ENCODE measurements around the gene SF3A2. TPM values are rescaled to one million over a fixed set of nuclear protein-coding genes. Genes with fewer than 3 reads are reported as not detected.

SF3A2 gene
- total RNA-seq, 1 experiment from 2014 or later, result 44.9 TPM

DNA sequence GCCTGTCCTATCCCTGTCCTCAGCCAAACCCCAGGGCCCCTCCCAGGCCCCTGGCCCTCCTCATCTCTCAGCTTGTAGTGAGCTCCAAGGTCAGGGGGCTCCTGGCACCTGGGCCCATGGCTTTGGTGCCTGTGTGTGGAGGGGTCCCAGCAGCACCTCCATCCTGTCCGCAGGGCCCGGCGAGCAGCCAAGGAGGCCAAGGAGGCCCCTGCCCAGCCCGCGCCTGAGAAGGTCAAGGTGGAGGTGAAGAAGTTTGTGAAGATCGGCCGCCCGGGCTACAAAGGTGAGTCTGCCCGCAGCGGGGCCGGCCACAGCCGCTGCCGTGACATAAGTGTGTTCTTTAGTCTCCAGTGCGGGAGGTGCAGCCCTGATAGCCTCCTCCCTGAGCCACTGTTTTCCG, 8.6 kb downstream of the SF3A2 start:
- H3K4me3 ChIP-seq, result no peak overlapping the region
- H3K36me3 ChIP-seq, result peaks cover 93% of the 10 kb centered on the region
- no peaks in the 10 kb centered on the region; the same call in 1 of the 2 replicates for H3K9me3 ChIP-seq (replicated peaks)
- peaks cover 3% of the 10 kb centered on the region for H3K4me1 ChIP-seq (replicated peaks)
- DNase-seq (ENCODE audit: low read depth in 1 of 2, low spot score in 2 of 2), result no peak
- no peak overlapping the region for H3K27ac ChIP-seq
- H3K27me3 ChIP-seq (replicated peaks), result no peaks in the 10 kb centered on the region

DNA sequence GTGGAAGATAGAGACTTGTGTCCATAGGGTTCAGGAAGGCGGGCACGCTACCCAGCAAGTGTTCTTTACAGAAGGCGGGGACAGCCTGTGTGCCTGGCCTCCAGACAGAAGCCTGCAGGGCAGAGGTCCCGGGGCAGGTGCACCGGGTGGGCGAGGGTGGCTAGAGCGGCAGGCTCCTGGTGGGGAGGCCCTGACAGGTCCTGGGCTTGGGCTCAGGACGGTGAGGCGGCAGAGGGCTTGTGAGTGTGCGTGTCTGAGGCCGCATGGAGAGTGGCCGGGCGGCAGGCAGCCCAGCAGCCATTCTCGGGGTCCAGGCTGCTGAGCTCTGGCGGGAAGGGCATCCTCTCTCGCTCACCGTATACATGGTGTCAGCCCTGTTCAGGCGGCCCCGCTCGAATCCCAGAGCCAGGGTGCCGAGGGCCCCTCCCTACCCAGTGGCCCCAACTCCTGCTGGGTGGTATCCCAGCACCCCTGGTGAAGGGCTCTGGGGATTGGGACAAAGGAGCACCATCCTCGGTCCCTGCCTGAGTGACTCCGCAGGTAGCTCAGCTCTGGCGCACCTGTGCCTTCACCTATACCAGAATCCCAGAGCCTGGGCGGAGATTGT, 9.5 kb downstream of the SF3A2 start:
- no peak overlapping the region for H3K4me3 ChIP-seq
- DNase-seq (ENCODE audit: low read depth in 1 of 2, low spot score in 2 of 2), result no peak
- no peaks in the 10 kb centered on the region for H3K4me1 ChIP-seq (replicated peaks)
- H3K9me3 ChIP-seq (replicated peaks), result no peaks in the 10 kb centered on the region; the same call in 1 of the 2 replicates
- H3K27me3 ChIP-seq (replicated peaks), result no peaks in the 10 kb centered on the region
- H3K27ac ChIP-seq, result no peak overlapping the region
- H3K36me3 ChIP-seq, result peaks cover 85% of the 10 kb centered on the region

DNA sequence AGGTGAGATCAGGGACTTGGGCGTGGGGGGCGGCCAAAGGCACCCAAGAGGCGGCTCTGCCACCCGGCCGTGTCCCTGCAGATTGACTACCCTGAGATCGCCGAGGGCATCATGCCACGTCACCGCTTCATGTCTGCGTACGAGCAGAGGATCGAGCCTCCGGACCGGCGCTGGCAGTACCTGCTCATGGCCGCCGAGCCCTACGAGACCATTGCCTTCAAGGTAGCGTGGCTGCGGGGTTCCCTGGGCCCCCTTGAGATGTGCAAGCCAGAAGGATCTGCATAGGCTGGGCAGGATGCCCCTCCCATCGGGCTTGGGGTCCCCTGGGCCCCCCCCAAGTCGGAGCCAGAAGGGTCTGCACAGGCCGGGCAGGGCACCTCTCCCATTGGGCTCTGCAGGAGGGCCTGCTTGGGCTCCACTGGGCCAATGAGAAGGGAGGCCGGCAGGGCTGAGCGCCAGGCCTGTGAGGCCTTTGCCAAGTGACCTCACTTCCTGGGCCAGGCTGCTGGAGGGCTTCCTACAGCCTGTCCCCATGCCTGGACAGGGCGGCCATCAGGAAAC, 10.3 kb downstream of the SF3A2 start:
- peaks cover 78% of the 10 kb centered on the region for H3K36me3 ChIP-seq
- no peak overlapping the region for H3K4me3 ChIP-seq
- DNase-seq (ENCODE audit: low read depth in 1 of 2, low spot score in 2 of 2), result no peak
- no peaks in the 10 kb centered on the region for H3K27me3 ChIP-seq (replicated peaks)
- H3K4me1 ChIP-seq (replicated peaks), result no peaks in the 10 kb centered on the region
- H3K9me3 ChIP-seq (replicated peaks), result no peaks in the 10 kb centered on the region; the same call in 1 of the 2 replicates
- no peak overlapping the region for H3K27ac ChIP-seq

DNA sequence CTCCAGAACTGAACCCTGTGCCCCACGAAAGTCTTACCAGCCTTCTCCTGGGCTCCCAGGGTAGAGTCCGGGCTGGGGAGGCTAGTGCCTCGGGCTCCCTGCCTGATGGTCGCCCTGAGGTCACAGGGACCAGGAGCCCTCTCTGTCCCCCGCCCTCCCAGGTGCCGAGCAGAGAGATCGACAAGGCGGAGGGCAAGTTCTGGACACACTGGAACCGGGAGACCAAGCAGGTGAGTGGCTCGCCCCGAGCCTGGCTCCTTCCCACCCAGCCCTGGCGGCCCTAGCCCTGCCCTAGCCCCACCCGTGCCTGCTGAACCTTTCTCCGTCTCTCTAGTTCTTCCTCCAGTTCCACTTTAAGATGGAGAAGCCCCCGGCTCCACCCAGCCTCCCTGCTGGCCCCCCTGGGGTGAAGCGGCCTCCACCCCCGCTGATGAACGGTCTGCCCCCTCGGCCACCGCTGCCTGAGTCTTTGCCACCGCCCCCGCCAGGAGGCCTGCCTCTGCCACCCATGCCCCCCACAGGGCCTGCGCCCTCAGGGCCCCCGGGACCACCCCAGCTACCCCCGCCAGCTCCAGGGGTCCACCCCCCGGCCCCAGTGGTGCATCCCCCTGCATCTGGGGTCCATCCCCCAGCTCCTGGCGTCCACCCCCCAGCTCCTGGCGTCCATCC, 10.9 kb downstream of the SF3A2 start:
- no peak for DNase-seq (ENCODE audit: low read depth in 1 of 2, low spot score in 2 of 2)
- H3K4me1 ChIP-seq (replicated peaks), result no peaks in the 10 kb centered on the region
- peaks cover 71% of the 10 kb centered on the region for H3K36me3 ChIP-seq
- H3K27ac ChIP-seq, result no peak overlapping the region
- no peaks in the 10 kb centered on the region for H3K27me3 ChIP-seq (replicated peaks)
- no peaks in the 10 kb centered on the region; the same call in 1 of the 2 replicates for H3K9me3 ChIP-seq (replicated peaks)
- no peak overlapping the region for H3K4me3 ChIP-seq

DNA sequence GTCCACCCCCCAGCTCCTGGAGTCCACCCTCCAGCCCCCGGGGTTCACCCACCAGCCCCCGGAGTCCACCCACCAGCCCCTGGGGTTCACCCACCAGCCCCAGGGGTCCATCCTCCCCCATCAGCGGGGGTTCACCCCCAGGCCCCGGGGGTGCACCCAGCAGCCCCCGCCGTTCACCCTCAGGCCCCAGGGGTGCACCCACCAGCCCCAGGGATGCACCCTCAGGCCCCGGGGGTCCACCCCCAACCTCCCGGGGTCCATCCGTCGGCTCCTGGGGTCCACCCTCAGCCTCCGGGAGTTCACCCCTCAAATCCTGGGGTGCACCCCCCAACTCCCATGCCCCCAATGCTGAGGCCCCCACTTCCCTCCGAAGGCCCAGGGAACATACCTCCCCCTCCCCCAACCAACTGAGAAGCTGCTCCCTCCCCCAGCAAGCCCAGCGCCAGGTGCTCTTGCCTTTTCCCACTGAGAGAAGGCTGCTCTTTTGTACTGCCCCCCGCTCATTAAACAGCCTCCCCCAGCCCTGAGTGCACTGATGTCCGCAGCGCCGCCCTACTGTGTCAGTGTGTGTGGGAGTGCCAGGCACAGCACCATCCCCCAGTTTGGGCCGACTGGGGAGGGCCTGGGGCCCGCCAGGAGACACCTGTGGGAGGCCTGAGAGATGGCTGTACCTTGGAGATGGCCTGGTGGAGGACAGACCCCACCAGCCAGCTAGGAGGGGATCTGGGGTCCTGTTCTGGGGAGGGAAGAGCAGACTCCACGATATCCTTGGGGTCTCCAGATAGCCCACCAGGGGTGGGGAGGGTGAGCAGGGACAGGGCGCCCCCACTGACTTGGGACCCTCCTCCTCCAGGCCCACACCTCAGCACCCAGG, 11.7 kb downstream of the SF3A2 start:
- Histone ChIP-seq H3K4me3 (no peak overlapping the region), H3K27me3 (replicated peaks) (no peaks in the 10 kb centered on the region), H3K36me3 (peaks cover 63% of the 10 kb centered on the region), H3K27ac (no peak overlapping the region), H3K9me3 (replicated peaks) (no peaks in the 10 kb centered on the region), H3K4me1 (replicated peaks) (no peaks in the 10 kb centered on the region)
- no peak for DNase-seq (ENCODE audit: low read depth in 1 of 2, low spot score in 2 of 2)

DNA sequence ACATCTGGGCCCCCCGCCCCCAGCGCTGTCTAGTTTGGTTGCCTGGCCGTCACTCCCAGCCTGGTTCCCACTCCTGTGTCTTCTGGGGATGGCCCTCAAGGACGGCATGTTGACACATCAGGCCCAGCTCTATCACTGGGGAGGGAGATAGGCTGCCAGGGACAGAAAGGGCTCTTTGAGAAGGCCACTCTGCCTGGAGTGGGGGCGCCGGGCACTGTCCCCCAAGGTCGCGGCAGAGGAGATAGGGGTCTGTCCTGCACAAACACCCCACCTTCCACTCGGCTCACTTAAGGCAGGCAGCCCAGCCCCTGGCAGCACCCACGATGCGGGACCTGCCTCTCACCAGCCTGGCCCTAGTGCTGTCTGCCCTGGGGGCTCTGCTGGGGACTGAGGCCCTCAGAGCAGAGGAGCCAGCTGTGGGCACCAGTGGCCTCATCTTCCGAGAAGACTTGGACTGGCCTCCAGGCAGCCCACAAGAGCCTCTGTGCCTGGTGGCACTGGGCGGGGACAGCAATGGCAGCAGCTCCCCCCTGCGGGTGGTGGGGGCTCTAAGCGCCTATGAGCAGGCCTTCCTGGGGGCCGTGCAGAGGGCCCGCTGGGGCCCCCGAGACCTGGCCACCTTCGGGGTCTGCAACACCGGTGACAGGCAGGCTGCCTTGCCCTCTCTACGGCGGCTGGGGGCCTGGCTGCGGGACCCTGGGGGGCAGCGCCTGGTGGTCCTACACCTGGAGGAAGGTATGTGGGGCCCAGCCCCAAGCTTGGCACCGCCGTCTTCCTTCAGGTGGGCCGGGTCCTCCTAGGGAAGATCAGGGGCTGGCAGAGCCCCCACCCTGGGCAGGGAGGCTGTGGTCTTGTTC, 12.6 kb downstream of the SF3A2 start, which contains the start of gene AMH:
Gene AMH, plus strand, starts transcription at position 314 of the 857 bp plus-strand sequence. Its CDS starts 10 bp downstream, at position 324.
- H3K4me1 ChIP-seq (replicated peaks), result no peaks in the 10 kb centered on the region
- DNase-seq (ENCODE audit: low read depth in 1 of 2, low spot score in 2 of 2), result no peak
- peaks cover 55% of the 10 kb centered on the region for H3K36me3 ChIP-seq
- no peaks in the 10 kb centered on the region for H3K9me3 ChIP-seq (replicated peaks)
- H3K4me3 ChIP-seq, result no peak within 1 kb of the TSS
- no peaks in the 10 kb centered on the region for H3K27me3 ChIP-seq (replicated peaks)
- H3K27ac ChIP-seq, result no peak within 1 kb of the TSS

DNA sequence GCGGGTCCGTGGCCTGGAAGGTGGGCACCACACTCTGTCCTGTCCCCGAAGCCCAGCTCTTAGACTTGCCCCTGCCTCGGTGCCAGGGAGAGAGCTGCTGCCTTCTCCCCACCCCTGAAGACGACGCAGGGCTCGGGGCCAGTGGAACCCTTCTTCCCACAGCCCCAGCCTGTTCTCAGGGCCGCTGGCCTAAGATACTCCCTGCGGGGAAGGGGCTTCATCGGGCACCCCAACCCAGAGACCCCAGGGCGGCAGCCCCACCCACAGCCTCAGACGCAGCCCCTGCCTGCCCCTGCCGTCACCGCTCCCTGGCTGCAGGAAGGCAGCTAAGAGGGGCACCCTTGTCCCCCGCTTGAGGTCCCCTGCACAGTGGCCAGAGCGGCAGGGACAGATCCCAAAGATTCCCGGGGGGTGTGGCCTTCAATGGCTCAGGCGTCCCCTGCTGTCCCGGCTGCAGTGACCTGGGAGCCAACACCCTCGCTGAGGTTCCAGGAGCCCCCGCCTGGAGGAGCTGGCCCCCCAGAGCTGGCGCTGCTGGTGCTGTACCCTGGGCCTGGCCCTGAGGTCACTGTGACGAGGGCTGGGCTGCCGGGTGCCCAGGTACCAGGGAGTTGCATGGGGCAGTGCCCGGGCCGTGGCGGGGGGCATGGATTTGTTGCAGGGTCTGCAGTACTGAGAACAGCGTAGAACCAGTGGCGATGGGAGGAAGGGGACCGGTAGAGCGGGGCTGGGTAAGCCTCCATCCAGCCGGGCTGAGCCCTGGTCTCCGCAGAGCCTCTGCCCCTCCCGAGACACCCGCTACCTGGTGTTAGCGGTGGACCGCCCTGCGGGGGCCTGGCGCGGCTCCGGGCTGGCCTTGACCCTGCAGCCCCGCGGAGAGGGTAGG, 13.5 kb downstream of the SF3A2 start:
- no peak for DNase-seq (ENCODE audit: low read depth in 1 of 2, low spot score in 2 of 2)
- no peak overlapping the region for H3K27ac ChIP-seq
- H3K36me3 ChIP-seq, result peaks cover 46% of the 10 kb centered on the region
- no peaks in the 10 kb centered on the region for H3K4me1 ChIP-seq (replicated peaks)
- no peaks in the 10 kb centered on the region for H3K27me3 ChIP-seq (replicated peaks)
- no peak overlapping the region for H3K4me3 ChIP-seq
- no peaks in the 10 kb centered on the region for H3K9me3 ChIP-seq (replicated peaks)

DNA sequence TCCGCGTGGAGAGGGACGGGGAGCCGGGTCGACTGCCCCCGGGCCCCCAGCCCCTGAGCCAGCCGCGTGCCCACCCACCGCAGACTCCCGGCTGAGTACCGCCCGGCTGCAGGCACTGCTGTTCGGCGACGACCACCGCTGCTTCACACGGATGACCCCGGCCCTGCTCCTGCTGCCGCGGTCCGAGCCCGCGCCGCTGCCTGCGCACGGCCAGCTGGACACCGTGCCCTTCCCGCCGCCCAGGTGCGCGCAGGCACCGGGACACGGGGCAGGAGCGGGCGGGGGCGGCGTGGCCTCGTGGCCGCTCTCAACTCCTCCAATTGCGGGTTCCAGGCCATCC, 14.1 kb downstream of the SF3A2 start:
- no peak overlapping the region for H3K4me3 ChIP-seq
- H3K27me3 ChIP-seq (replicated peaks), result no peaks in the 10 kb centered on the region
- DNase-seq (ENCODE audit: low read depth in 1 of 2, low spot score in 2 of 2), result no peak
- H3K36me3 ChIP-seq, result peaks cover 40% of the 10 kb centered on the region
- H3K9me3 ChIP-seq (replicated peaks), result no peaks in the 10 kb centered on the region
- H3K4me1 ChIP-seq (replicated peaks), result no peaks in the 10 kb centered on the region
- H3K27ac ChIP-seq, result no peak overlapping the region

DNA sequence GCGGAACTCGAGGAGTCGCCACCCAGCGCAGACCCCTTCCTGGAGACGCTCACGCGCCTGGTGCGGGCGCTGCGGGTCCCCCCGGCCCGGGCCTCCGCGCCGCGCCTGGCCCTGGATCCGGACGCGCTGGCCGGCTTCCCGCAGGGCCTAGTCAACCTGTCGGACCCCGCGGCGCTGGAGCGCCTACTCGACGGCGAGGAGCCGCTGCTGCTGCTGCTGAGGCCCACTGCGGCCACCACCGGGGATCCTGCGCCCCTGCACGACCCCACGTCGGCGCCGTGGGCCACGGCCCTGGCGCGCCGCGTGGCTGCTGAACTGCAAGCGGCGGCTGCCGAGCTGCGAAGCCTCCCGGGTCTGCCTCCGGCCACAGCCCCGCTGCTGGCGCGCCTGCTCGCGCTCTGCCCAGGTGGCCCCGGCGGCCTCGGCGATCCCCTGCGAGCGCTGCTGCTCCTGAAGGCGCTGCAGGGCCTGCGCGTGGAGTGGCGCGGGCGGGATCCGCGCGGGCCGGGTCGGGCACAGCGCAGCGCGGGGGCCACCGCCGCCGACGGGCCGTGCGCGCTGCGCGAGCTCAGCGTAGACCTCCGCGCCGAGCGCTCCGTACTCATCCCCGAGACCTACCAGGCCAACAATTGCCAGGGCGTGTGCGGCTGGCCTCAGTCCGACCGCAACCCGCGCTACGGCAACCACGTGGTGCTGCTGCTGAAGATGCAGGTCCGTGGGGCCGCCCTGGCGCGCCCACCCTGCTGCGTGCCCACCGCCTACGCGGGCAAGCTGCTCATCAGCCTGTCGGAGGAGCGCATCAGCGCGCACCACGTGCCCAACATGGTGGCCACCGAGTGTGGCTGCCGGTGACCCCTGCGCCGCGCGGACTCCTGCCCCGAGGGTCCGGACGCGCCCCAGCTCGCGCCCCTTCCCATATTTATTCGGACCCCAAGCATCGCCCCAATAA, 14.8 kb downstream of the SF3A2 start:
- H3K27me3 ChIP-seq (replicated peaks), result no peaks in the 10 kb centered on the region
- H3K4me3 ChIP-seq, result no peak overlapping the region
- no peaks in the 10 kb centered on the region for H3K9me3 ChIP-seq (replicated peaks)
- no peak for DNase-seq (ENCODE audit: low read depth in 1 of 2, low spot score in 2 of 2)
- H3K4me1 ChIP-seq (replicated peaks), result 0 out of 2 replicates have a peak, but pooled peaks cover 3% of the 10 kb centered on the region
- peaks cover 33% of the 10 kb centered on the region for H3K36me3 ChIP-seq
- H3K27ac ChIP-seq, result no peak overlapping the region

DNA sequence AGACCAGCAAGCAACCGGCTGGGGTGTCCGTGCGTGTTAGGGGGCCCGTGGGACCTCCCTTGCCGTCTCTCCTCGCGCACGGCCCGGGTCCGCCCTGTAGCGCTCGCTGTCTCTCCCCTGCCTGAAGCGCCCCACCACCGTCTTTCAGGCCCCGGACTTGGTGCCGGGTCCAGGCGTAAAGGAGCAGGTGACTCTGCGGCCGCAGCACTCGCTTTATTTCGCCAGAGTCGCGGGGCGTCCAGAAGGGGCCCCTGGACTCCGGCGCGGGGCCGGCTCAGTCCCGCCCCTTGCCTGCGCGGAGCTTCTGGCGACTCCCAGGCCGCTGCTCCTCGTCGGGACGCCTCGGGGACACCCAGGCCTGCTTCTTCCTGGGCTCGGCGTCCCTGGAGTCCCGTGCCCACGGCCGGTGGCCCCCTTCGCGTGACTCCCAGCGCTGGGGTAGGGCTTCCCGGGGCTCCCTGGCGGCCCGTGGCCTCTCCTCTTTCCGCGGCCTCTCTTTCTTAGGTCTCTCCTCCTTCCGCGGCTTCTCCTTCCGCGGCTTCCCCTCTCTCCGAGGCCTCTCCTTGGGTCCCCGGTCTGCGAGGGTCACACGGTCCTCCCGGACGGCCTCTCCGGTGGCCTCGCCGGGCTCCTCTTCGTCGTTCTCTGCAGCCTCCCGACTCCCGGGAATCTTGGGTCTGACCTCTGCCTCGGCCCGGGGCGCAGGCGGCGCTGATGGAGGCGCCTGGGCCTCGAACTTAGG, 15.6 kb downstream of the SF3A2 start:
- H3K27me3 ChIP-seq (replicated peaks), result no peaks in the 10 kb centered on the region
- no peaks in the 10 kb centered on the region for H3K9me3 ChIP-seq (replicated peaks)

DNA sequence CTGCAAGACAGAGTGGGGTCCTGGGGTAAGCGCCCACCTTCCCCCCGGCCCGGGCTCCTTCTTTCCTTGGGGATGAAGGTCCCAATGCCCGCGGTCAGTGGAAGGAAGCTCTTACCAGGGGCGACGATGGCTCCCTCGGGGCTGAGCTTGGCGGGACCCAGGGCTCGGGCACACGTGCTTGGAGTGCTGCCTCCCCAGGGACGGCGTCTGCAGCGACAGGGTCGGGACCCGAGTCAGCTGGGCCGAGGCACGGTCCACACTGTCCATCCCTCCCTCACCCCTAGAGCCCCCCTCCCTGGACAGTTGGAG, 16.1 kb downstream of the SF3A2 start:
- H3K4me3 ChIP-seq, result no peak overlapping the region
- H3K4me1 ChIP-seq (replicated peaks), result 0 out of 2 replicates have a peak, but pooled peaks cover 3% of the 10 kb centered on the region
- no peaks in the 10 kb centered on the region for H3K27me3 ChIP-seq (replicated peaks)
- H3K9me3 ChIP-seq (replicated peaks), result no peaks in the 10 kb centered on the region
- no peak for DNase-seq (ENCODE audit: low read depth in 1 of 2, low spot score in 2 of 2)
- H3K27ac ChIP-seq, result no peak overlapping the region
- H3K36me3 ChIP-seq, result peaks cover 20% of the 10 kb centered on the region

More for the DNA sequence above, 15.6 kb downstream of the SF3A2 start:
- Histone ChIP-seq H3K4me3 (no peak overlapping the region), H3K36me3 (peaks cover 25% of the 10 kb centered on the region), H3K27ac (no peak overlapping the region), H3K4me1 (replicated peaks) (0 out of 2 replicates have a peak, but pooled peaks cover 3% of the 10 kb centered on the region)
- no peak for DNase-seq (ENCODE audit: low read depth in 1 of 2, low spot score in 2 of 2)

Data from SJSA1 (cell line).